Pancreas (tissue), 10 donors: ENCODE data around the gene GRK3. TPM values are rescaled to one million over a fixed set of nuclear protein-coding genes. Genes with fewer than 3 reads are reported as not detected.
A peak's percentile ranks its signal among the peaks of the same experiment; 100 is the strongest.

Experiments used
- ATAC-seq, 4 donors: fragments of 200-7000 bp; cut with Tn5 transposase; one replicate each; pipeline versions ENCODE4 v1.8.0 to v1.9.1; 2020; ENCODE audit warnings: mild to moderate bottlenecking in 4 of 4, moderate library complexity in 4 of 4
- DNase-seq, 6 donors: peaks; one replicate each; pipeline ENCODE4 v3.0.0-alpha.2; 2020
- FAIRE-seq: peaks from 2 replicates; lab custom pipeline; 2012; peaks lifted over from hg19 to GRCh38; lab: Jason Lieb, UNC
- H3K27ac ChIP-seq, 4 donors: fragments of 200-600 bp; sonication (generic); 1 replicate in 3 of 4; 2 replicates in 1 of 4; pipeline versions ENCODE4 v1.5.0 to v1.8.0; 2020
- H3K27me3 ChIP-seq, 4 donors: fragments of 200-600 bp; one replicate each; pipeline ENCODE4 v1.8.0; 2021
- H3K36me3 ChIP-seq, 3 donors: fragments of 200-600 bp; sonication (generic) in 1 of 3; one replicate each; pipeline versions ENCODE4 v1.5.0 to v1.8.0; 2020 to 2021
- H3K4me1 ChIP-seq, 3 donors: fragments of 200-600 bp; one replicate each; pipeline ENCODE4 v1.8.0; 2021
- H3K4me3 ChIP-seq, 4 donors: fragments of 200-600 bp; sonication (generic) in 2 of 4; one replicate each; pipeline versions ENCODE4 v1.5.0 to v1.8.0; 2020 to 2021
- H3K9me3 ChIP-seq, 4 donors: fragments of 200-600 bp; one replicate each; pipeline ENCODE4 v1.8.0; 2021
- CTCF ChIP-seq, 4 donors: fragments of 200-600 bp; sonication (generic) in 3 of 4; IDR thresholded peaks; one replicate each; pipeline versions ENCODE4 v1.5.0 to v1.8.0; 2021; ENCODE audit warnings: antibody characterized with exemption in 4 of 4
- WGBS, 2 donors: extraction: QIAGEN DNeasy Blood & Tissue Kit; methylation state at CpG; one replicate each; pipeline ENCODE4 v1.1.7; 2013; 5-methylcytosine and 5-hydroxymethylcytosine counted together
- intact Hi-C, 3 donors: fragments of 100-400 bp; cut with DNase I; formaldehyde crosslinking; loops; one replicate each; pipeline versions ENCODE4 v1.11.1 to v1.14.2; 2022
- polyA plus RNA-seq, 2 donors: library from polyadenylated mRNA; stranded (reverse); fragments of 200-250 nt; gene quantifications; one replicate each; pipeline ENCODE4 v1.2.3, GENCODE V29; 2013
- total RNA-seq, 6 donors: library from RNA; stranded (reverse); fragmentation: NEBNext Ultra II Directional in 4 of 6; extraction: Animal tissue kit (Norgen Biotek cat#: 25700) in 4 of 6; gene quantifications; one replicate each; pipeline versions ENCODE4 v1.2.1 to v1.2.4, GENCODE V29; 2021 to 2023
- donor health status: healthy with polysubstance abuse.
- donor health status: DM: no; HTN: no; CAD: no; lungs with moderate emphysema.
- donor health status: DM: no; HTN: no; CAD: no.
- donor health status: control.
- donor health status: control.
- donor health status: Bipolar disorder and iron deficiency.
- donor health status: DM: yes; HTN: yes; CAD: no.
- donor health status: DM: no; HTN: no; CAD: no.
- donor health status: DM: no; HTN: no; CAD: no.
- donor health status: DM: yes; HTN: yes; CAD: no.

The GRK3 gene
- total and polyA plus RNA-seq, 8 donors, result 3.5 to 18.1 (median 7.6) TPM

GRCh38 chr22:25757686-25758085 lies 193.2 kb downstream of the GRK3 start:
- no peak for FAIRE-seq

GRCh38 chr22:25758316-25758715 lies 193.8 kb downstream of the GRK3 start:
- no peak for DNase-seq
- WGBS, 2 donors, result 83 to 91% methylated on average over 8 of the region's 8 CpGs
- Histone ChIP-seq H3K27ac (no peak overlapping the region), H3K4me1 (no peaks in the 10 kb centered on the region), H3K4me3 (no peak overlapping the region), H3K27me3 (no peaks in the 10 kb centered on the region), H3K9me3 (no peaks in the 10 kb centered on the region), H3K36me3 (no peaks in the 10 kb centered on the region)
- ATAC-seq, result no peak
- FAIRE-seq, result no peak
- intact Hi-C loops, result no loop called here
- TF ChIP-seq CTCF (IDR thresholded peaks at IDR 0.05), result no peak

More at GRCh38 chr22:25757686-25758085, 193.2 kb downstream of the GRK3 start:
- ATAC-seq (no peak), DNase-seq (no peak)
- Histone ChIP-seq H3K4me3 (no peak overlapping the region), H3K4me1 (no peaks in the 10 kb centered on the region), H3K27me3 (no peaks in the 10 kb centered on the region), H3K9me3 (no peaks in the 10 kb centered on the region), H3K27ac (no peak overlapping the region), H3K36me3 (no peaks in the 10 kb centered on the region)
- WGBS, 2 donors, result 59 to 66% methylated on average over 3 of the region's 3 CpGs
- intact Hi-C loops, result no loop called here
- TF ChIP-seq CTCF (IDR thresholded peaks at IDR 0.05), result no peak

GRCh38 chr22:25759825-25760231 lies 195.4 kb downstream of the GRK3 start:
- ATAC-seq (peak; percentile 38 to 87 (median 83)), DNase-seq (peak in 2 of 6 donors; percentile 11 to 34), FAIRE-seq (no peak)
- Histone ChIP-seq H3K4me1 (no peaks in the 10 kb centered on the region), H3K4me3 (no peak overlapping the region), H3K27me3 (no peaks in the 10 kb centered on the region), H3K27ac (peak overlapping the region in 2 of 4 donors; percentile 51 to 56), H3K36me3 (no peaks in the 10 kb centered on the region), H3K9me3 (no peaks in the 10 kb centered on the region)
- 25 to 28% methylated on average over 5 of the region's 5 CpGs for WGBS, 2 donors
- TF ChIP-seq CTCF (IDR thresholded peaks at IDR 0.05), result no peak
- intact Hi-C loops, result no loop called here

GRCh38 chr22:25760294-25760693 lies 195.8 kb downstream of the GRK3 start:
- ATAC-seq (no peak), FAIRE-seq (no peak), DNase-seq (no peak)
- Histone ChIP-seq H3K4me1 (no peaks in the 10 kb centered on the region), H3K36me3 (no peaks in the 10 kb centered on the region), H3K9me3 (no peaks in the 10 kb centered on the region), H3K27me3 (no peaks in the 10 kb centered on the region), H3K4me3 (no peak overlapping the region), H3K27ac (peak overlapping the region in 2 of 4 donors; percentile 51 to 55)
- TF ChIP-seq CTCF (IDR thresholded peaks at IDR 0.05), result no peak
- whole genome bisulfite sequencing, 2 donors, result 39 to 43% methylated on average over 2 of the region's 2 CpGs
- intact Hi-C loops, result no loop called here

- no peak for FAIRE-seq
- no peaks in the 10 kb centered on the region for H3K4me1 ChIP-seq
- no peak for TF ChIP-seq CTCF (IDR thresholded peaks at IDR 0.05)
- no peaks in the 10 kb centered on the region for H3K9me3 ChIP-seq
- 62 to 78% methylated on average over 15 of the region's 15 CpGs for WGBS, 2 donors
- intact Hi-C loops, result no loop called here
- ATAC-seq, result no peak
- H3K27ac ChIP-seq, result peak overlapping the region in 1 of 4 donors; percentile 51
- H3K4me3 ChIP-seq, result no peak overlapping the region
- no peak for DNase-seq
- H3K27me3 ChIP-seq, result no peaks in the 10 kb centered on the region
- no peaks in the 10 kb centered on the region for H3K36me3 ChIP-seq
These were observed 196.5 kb downstream of the GRK3 start for GRCh38 chr22:25760848-25761595.
